ENCODE measurements around the gene TELO2.

TELO2 gene

DNA sequence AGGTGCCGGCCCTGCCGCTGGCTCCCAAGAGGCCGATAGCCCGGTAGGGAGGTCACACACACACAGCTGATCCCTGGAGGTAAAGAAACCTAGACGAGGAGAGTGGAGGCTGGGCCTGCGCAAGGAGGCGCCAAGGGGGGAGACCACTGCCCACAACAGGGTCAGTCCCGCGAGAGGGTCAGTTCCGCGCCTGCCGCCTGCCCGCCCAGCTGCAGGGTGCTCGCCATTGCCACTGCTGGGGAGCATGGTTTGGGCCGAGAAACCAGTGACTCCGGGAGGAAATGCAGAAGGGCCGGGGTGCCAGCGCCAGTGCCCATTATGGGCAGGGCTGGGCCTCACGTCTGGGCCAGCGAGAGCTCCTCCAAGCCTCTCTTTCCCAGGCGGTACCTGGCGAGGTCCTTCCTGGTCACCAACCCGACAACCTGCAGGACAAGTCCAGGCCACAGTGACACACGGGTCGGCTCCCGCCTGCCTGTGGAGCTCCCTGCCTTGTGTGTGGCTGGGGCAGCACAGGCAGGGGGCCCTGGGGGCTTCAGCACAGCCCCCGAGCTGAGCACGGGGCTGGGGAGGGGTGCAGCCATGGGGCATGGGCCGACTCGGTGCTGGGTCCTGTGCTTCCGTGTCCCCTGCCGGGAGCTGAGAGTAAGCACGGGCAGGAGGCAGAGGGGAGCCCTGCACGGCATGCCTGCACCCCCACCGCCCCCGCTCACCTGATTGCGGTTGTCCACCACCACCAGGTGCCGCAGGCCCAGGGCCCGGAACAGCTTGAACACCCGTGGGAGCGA lies 46.7 kb upstream of the TELO2 start:
- TF ChIP-seq ZNF384 (IDR thresholded peaks at IDR 0.05) (no peak), L3MBTL2 (conservative IDR thresholded peaks at IDR 0.05) (no peak)
- DNase-seq (ENCODE audit: extremely low spot score) = no peak
- ChIA-PET CTCF (no interaction called here), POLR2A (interaction anchor here (0.7 kb wide), 1 partner anchor 26 kb away, joined by 3 read pairs; the partner anchor contains the start of gene UQCC4)

- no peak for DNase-seq (ENCODE audit: extremely low spot score)
- ChIA-PET CTCF (no interaction called here), POLR2A (no interaction called here)
- TF ChIP-seq FOXA1 (IDR thresholded peaks at IDR 0.05) = no peak
- TF ChIP-seq FOXM1 (IDR thresholded peaks at IDR 0.05; ENCODE audit: borderline replicate concordance) = no peak
- no peak for TF ChIP-seq SUZ12 (IDR thresholded peaks at IDR 0.05)
- no peak for TF ChIP-seq PKNOX1 (IDR thresholded peaks at IDR 0.05)
- TF ChIP-seq ARNT (IDR thresholded peaks at IDR 0.05) = no peak
- no peak for TF ChIP-seq HDGF (IDR thresholded peaks at IDR 0.05; ENCODE audit: borderline replicate concordance)
- TF ChIP-seq BHLHE40 (IDR thresholded peaks at IDR 0.05; ENCODE audit: borderline replicate concordance) = no peak
- TF ChIP-seq FOXK2 (IDR thresholded peaks at IDR 0.05) = no peak
- TF ChIP-seq CTBP1 (IDR thresholded peaks at IDR 0.05; ENCODE audit: borderline replicate concordance) = no peak
- no peak for TF ChIP-seq SP1 (IDR thresholded peaks at IDR 0.05)
Measured at GRCh38 chr16:1447965-1448364, 45.2 kb upstream of the TELO2 start.

DNA sequence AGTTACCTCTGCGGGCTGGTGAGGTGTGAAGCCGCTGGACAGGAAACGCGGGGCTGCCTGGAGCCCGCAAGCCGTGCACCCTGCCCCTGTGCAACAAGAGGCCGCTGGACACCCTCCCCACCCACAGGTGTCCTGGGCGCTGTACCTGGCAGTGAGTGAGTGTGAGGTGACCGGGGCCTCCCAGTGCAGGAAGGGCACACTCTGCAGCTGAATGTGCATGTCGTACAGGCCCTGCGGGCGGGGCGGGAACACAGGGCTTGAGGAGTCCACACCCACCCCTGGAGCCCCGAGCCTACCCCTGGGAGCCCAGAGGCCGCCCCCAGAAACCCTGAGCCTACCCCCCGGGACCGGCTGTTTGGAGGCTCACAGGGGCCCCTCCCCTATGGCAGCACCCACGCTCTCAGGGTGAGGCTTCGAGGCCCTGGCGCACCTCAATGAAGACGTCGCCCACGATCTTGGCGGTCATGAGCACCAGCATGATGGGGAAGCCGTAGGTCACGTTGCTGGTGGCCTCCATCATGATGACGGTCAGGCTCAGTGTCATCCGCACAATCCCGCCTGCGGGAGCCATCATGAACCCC lies 44.5 kb upstream of the TELO2 start:
- ChIA-PET POLR2A (no interaction called here), CTCF (no interaction called here)
- TF ChIP-seq LEF1 (IDR thresholded peaks at IDR 0.05; ENCODE audit: borderline replicate concordance) (no peak), HDGF (IDR thresholded peaks at IDR 0.05; ENCODE audit: borderline replicate concordance) (no peak), FOXA1 (IDR thresholded peaks at IDR 0.05) (no peak), SP1 (IDR thresholded peaks at IDR 0.05) (no peak), ELF4 (IDR thresholded peaks at IDR 0.05) (no peak), FOXK2 (IDR thresholded peaks at IDR 0.05) (no peak), NFRKB (IDR thresholded peaks at IDR 0.05) (no peak), ARNT (IDR thresholded peaks at IDR 0.05) (no peak), CTBP1 (IDR thresholded peaks at IDR 0.05; ENCODE audit: borderline replicate concordance) (no peak), ZNF384 (IDR thresholded peaks at IDR 0.05) (no peak), TARDBP (IDR thresholded peaks at IDR 0.05) (no peak)
- DNase-seq (ENCODE audit: extremely low spot score) = no peak

- POLR2A ChIA-PET = no interaction called here
Measured at GRCh38 chr16:1449201-1449788, 43.9 kb upstream of the TELO2 start.

GRCh38 chr16:1450218-1450617 lies 42.9 kb upstream of the TELO2 start:
- POLR2A ChIA-PET = no interaction called here
- CTCF ChIA-PET = no interaction called here
- TF ChIP-seq FOXK2 (IDR thresholded peaks at IDR 0.05) = no peak
- TF ChIP-seq ARNT (IDR thresholded peaks at IDR 0.05) = no peak
- no peak for TF ChIP-seq HDGF (IDR thresholded peaks at IDR 0.05; ENCODE audit: borderline replicate concordance)
- no peak for TF ChIP-seq ELF4 (IDR thresholded peaks at IDR 0.05)
- no peak for TF ChIP-seq SUZ12 (IDR thresholded peaks at IDR 0.05)
- TF ChIP-seq LEF1 (IDR thresholded peaks at IDR 0.05; ENCODE audit: borderline replicate concordance) = no peak
- TF ChIP-seq SP1 (IDR thresholded peaks at IDR 0.05) = no peak
- no peak for TF ChIP-seq PKNOX1 (IDR thresholded peaks at IDR 0.05)
- no peak for TF ChIP-seq CTBP1 (IDR thresholded peaks at IDR 0.05; ENCODE audit: borderline replicate concordance)
- TF ChIP-seq NFRKB (IDR thresholded peaks at IDR 0.05) = no peak
- TF ChIP-seq BHLHE40 (IDR thresholded peaks at IDR 0.05; ENCODE audit: borderline replicate concordance) = no peak
- peak; percentile 37 for DNase-seq (ENCODE audit: extremely low spot score)

More at GRCh38 chr16:1449201-1449788, 43.9 kb upstream of the TELO2 start:
- no peak for DNase-seq (ENCODE audit: extremely low spot score)
- TF ChIP-seq ZNF384 (IDR thresholded peaks at IDR 0.05) = no peak
- TF ChIP-seq L3MBTL2 (conservative IDR thresholded peaks at IDR 0.05) = no peak
- no peak for TF ChIP-seq PKNOX1 (IDR thresholded peaks at IDR 0.05)
- no peak for TF ChIP-seq LEF1 (IDR thresholded peaks at IDR 0.05; ENCODE audit: borderline replicate concordance)
- no peak for TF ChIP-seq CTBP1 (IDR thresholded peaks at IDR 0.05; ENCODE audit: borderline replicate concordance)
- no peak for TF ChIP-seq NFRKB (IDR thresholded peaks at IDR 0.05)
- no peak for TF ChIP-seq TARDBP (IDR thresholded peaks at IDR 0.05)
- CTCF ChIA-PET = no interaction called here

DNA sequence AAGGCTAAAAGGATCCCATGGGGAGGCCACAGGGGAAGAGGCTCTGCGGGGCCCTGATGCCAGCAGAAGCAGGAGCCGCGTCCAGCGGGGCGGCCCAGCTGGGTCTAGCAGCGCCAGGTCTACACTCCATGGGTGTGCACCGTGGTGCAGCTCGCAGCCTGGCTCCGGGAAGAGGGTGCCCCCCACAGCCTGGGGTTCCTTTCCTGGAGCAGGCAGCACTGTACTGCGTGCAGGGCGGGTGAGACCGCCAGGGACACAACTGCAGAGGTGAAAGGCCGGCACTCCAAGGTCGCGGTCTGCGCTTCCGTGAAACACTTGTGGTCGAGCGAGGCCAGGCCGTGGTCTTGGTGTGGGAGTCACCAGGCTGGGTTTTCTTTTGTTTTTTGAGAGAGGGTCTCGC lies 42.3 kb upstream of the TELO2 start:
- no peak for DNase-seq (ENCODE audit: extremely low spot score)
- ChIA-PET POLR2A (interaction anchor here (0.8 kb wide), 1 partner anchor 27 kb away, joined by 3 read pairs; no protein-coding TSS in a partner anchor), CTCF (no interaction called here)
- no peak for TF ChIP-seq HDGF (IDR thresholded peaks at IDR 0.05; ENCODE audit: borderline replicate concordance)
- no peak for TF ChIP-seq NFRKB (IDR thresholded peaks at IDR 0.05)
- TF ChIP-seq BHLHE40 (IDR thresholded peaks at IDR 0.05; ENCODE audit: borderline replicate concordance) = no peak
